Nephron (organoid): ENCODE results near the gene CRTC1.

Source experiments
- H3K27ac Mint-ChIP-seq, 3 experiments: 2 replicates each; pipeline ENCODE4 v1.8.0; 2020; ENCODE audit warnings: mixed read lengths in 3 of 3, mild to moderate bottlenecking in 2 of 3, moderate library complexity in 1 of 3
- H3K27me3 Mint-ChIP-seq: 2 replicates; pipeline ENCODE4 v1.8.0; 2021; ENCODE audit warnings: low read depth, mild to moderate bottlenecking, moderate library complexity, mixed read lengths
- H3K36me3 Mint-ChIP-seq: 2 replicates; pipeline ENCODE4 v1.8.0; 2020; ENCODE audit warnings: low read depth, mixed read lengths
- H3K4me1 Mint-ChIP-seq: 2 replicates; pipeline ENCODE4 v1.8.0; 2020; ENCODE audit warnings: mixed read lengths
- H3K4me3 Mint-ChIP-seq, 3 experiments: 2 replicates each; pipeline ENCODE4 v1.8.0; 2020; ENCODE audit warnings: mild to moderate bottlenecking in 3 of 3, mixed read lengths in 3 of 3, moderate library complexity in 2 of 3
- H3K9me3 Mint-ChIP-seq: 2 replicates; pipeline ENCODE4 v1.8.0; 2020; ENCODE audit warnings: mixed read lengths
- TF ChIP-seq, protein P1 (sequence below), 3 experiments: fragments of 200-600 bp; sonication (generic); IDR thresholded peaks; one replicate each; pipeline ENCODE4 v1.5.0; 2021; ENCODE audit warnings: antibody characterized with exemption in 3 of 3; ENCODE audit not compliant: unreplicated experiment in 3 of 3

CRTC1 gene

DNA sequence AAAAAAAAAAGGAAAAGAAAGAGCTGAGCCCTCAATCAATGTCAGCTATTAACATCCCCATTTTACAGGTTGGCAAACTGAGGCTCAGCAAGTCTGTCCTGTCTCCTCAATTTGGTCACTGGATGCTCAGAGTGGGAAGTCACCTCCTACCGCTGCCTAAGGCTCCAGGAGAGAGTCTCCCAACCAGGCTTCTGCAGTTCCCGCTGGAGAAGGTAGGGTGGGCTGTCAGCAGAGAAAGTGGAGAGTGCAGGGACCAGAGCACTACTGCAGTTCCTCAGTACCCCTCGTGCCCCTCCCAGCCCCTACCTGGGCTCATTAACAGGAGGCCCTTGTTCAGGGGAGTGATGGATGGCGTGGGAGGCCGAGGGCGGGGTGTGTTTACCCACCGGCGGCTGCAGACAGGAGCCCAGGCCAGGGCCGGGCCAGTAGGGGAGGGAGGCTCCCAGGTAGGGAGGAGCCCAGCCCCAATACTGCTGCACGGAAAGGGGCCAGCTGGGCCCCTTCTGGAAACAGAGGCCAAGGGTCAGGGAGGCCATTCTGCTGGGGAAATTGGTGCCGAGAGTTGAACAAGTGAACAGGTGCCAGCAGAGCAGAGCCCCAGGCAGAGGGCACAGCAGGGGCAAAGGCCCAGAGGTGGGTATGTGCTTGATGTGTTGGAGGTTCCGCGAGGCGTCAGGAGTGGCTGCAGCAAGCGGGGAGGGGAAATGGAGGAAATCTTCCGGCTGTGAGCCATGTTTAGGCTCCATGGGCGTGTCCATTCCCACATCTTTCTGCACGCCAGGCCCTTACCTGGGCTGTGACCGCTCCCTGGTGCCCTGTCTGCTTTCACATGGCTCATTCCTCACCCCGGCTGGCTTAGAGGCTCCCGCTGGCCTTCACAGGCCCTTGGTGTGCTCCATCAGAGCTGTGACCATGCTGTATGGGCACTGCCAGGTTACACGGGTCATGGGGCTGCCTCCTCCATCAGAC lies 115.2 kb downstream of the CRTC1 start:
- Mint-ChIP-seq H3K27me3 (peaks cover 60% of the 10 kb centered on the region), H3K9me3 (no peaks in the 10 kb centered on the region), H3K36me3 (no peaks in the 10 kb centered on the region), H3K27ac (no peak overlapping the region), H3K4me3 (no peak overlapping the region), H3K4me1 (no peaks in the 10 kb centered on the region)
- TF ChIP-seq, protein P1, sequence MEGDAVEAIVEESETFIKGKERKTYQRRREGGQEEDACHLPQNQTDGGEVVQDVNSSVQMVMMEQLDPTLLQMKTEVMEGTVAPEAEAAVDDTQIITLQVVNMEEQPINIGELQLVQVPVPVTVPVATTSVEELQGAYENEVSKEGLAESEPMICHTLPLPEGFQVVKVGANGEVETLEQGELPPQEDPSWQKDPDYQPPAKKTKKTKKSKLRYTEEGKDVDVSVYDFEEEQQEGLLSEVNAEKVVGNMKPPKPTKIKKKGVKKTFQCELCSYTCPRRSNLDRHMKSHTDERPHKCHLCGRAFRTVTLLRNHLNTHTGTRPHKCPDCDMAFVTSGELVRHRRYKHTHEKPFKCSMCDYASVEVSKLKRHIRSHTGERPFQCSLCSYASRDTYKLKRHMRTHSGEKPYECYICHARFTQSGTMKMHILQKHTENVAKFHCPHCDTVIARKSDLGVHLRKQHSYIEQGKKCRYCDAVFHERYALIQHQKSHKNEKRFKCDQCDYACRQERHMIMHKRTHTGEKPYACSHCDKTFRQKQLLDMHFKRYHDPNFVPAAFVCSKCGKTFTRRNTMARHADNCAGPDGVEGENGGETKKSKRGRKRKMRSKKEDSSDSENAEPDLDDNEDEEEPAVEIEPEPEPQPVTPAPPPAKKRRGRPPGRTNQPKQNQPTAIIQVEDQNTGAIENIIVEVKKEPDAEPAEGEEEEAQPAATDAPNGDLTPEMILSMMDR (IDR thresholded peaks at IDR 0.05; ENCODE audit: unreplicated experiment in 3 of 3), result peak in 2 of 3 experiments; percentile 13 to 25

DNA sequence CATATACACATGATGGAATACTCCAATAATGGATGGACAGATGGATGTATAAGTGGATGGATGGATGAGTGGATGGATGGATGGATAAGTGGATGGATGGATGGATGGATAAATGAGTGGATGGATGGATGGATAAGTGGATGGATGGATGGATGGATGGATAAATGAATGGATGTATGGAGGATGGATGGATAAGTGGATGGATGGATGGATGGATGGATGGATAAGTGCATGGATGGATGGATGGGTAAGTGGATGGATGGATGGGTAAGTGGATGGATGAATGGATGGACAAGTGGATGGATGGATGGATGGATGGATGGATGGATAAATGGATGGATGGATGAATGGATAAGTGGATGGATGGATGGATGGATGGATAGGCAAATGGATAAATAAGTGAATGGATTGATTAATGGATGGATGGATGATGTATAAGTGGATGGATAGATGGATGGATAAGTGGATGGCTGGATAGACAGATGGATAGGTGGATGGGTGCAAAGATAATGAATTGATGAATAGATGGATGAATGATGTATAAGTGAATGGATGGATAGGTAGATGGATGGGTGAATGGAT lies 116.0 kb downstream of the CRTC1 start:
- H3K9me3 Mint-ChIP-seq, result no peaks in the 10 kb centered on the region
- H3K4me3 Mint-ChIP-seq, result no peak overlapping the region
- H3K36me3 Mint-ChIP-seq, result no peaks in the 10 kb centered on the region
- H3K27me3 Mint-ChIP-seq, result peaks cover 55% of the 10 kb centered on the region
- no peaks in the 10 kb centered on the region for H3K4me1 Mint-ChIP-seq
- TF ChIP-seq, protein P1 (IDR thresholded peaks at IDR 0.05; ENCODE audit: unreplicated experiment in 3 of 3), result no peak
- no peak overlapping the region for H3K27ac Mint-ChIP-seq

DNA sequence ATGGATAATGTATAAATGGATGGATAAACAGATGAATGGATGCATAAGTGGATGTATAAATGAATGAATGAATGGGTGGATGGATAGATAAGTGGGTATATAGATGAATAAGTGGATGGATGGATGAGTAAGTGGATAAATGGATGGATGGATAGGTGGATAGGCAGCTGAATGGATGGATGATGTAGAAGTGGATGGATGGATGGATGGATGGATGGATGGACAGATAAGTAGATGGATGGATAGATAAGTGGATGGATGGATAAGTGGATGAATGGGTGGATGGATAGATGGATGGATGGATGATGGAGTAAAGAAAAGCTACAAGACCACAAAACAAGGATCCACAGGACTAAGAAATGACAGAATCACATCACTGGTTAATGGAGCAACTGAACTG lies 116.6 kb downstream of the CRTC1 start:
- no peak overlapping the region for H3K27ac Mint-ChIP-seq
- TF ChIP-seq, protein P1 (IDR thresholded peaks at IDR 0.05; ENCODE audit: unreplicated experiment in 3 of 3), result no peak

DNA sequence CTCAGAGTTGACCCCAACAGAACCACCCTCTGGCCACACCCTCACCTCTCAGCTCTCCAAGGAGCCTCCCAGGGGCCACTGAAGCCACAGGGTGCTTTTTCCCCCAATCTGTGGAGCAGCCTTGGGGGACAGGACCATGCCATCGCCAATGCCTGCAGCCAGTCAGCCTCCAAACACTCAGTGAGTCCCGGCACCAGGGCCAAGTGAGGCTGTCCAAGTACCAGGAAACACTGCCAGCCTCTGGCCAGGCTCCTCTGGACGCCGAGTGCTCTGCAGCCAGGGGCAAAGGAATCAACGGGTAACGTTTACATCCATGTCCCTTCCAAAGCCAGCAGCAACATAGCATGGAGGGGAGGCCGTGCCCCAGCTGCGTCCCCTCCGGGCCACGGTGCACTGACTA lies 117.2 kb downstream of the CRTC1 start:
- TF ChIP-seq, protein P1 (IDR thresholded peaks at IDR 0.05; ENCODE audit: unreplicated experiment in 3 of 3), result no peak
- H3K4me3 Mint-ChIP-seq, result no peak overlapping the region
- no peaks in the 10 kb centered on the region for H3K9me3 Mint-ChIP-seq
- no peaks in the 10 kb centered on the region for H3K4me1 Mint-ChIP-seq
- H3K36me3 Mint-ChIP-seq, result no peaks in the 10 kb centered on the region
- no peak overlapping the region for H3K27ac Mint-ChIP-seq
- peaks cover 48% of the 10 kb centered on the region for H3K27me3 Mint-ChIP-seq

More for the DNA sequence above, 116.6 kb downstream of the CRTC1 start:
- Mint-ChIP-seq H3K4me3 (no peak overlapping the region), H3K9me3 (no peaks in the 10 kb centered on the region), H3K4me1 (no peaks in the 10 kb centered on the region), H3K27me3 (peaks cover 50% of the 10 kb centered on the region), H3K36me3 (no peaks in the 10 kb centered on the region)

DNA sequence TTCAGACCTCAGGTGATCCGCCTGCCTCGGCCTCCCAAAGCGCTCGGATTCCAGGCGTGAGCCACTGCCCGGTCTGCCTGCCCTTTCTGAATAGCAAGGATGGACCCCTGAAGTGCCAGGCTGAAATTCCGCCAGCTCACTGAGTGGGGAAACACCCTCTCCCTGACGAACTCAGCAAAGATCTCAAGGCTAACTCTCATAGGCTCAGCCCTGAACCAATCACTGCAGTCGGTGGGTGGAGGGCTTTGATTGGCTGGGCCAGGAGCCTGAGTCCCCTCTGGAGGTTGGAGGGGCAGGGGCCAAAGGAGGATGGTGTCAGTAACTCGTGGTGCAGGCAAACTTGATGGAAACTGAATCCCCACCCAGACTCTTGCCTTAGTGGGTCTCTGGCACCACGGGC lies 118.9 kb downstream of the CRTC1 start:
- H3K4me3 Mint-ChIP-seq, result no peak overlapping the region
- no peak overlapping the region for H3K27ac Mint-ChIP-seq
- peaks cover 39% of the 10 kb centered on the region for H3K27me3 Mint-ChIP-seq
- no peaks in the 10 kb centered on the region for H3K9me3 Mint-ChIP-seq
- TF ChIP-seq, protein P1 (IDR thresholded peaks at IDR 0.05; ENCODE audit: unreplicated experiment in 3 of 3), result no peak
- no peaks in the 10 kb centered on the region for H3K36me3 Mint-ChIP-seq
- H3K4me1 Mint-ChIP-seq, result no peaks in the 10 kb centered on the region
